SU-DHL-6 (cell line): ENCODE data around the gene RAD51D.

ENCODE experiments used
- H2AFZ ChIP-seq: fragments of 200-600 bp; sonication (generic); 2 replicates; pipeline ENCODE4 v1.6.1; 2014; ENCODE audit warnings: low read depth, mild to moderate bottlenecking, moderate library complexity, mixed read lengths, antibody characterized with exemption, low read length; ENCODE audit not compliant: severe bottlenecking
- H3F3A ChIP-seq: fragments of 200-600 bp; shearing (Covaris generic); 2 replicates; pipeline ENCODE4 v1.6.0; 2016; ENCODE audit warnings: antibody characterized with exemption, mild to moderate bottlenecking; ENCODE audit not compliant: insufficient read depth
- H3K27ac ChIP-seq: fragments of 200-600 bp; sonication (generic); 2 replicates; pipeline ENCODE4 v1.5.1; 2016; ENCODE audit warnings: low read depth, mild to moderate bottlenecking, low read length, moderate library complexity, mixed read lengths
- H3K27me3 ChIP-seq: fragments of 200-600 bp; sonication (generic), shearing (Covaris generic); 2 replicates; pipeline ENCODE4 v1.6.0; 2014; ENCODE audit warnings: mild to moderate bottlenecking, low read length
- H3K36me3 ChIP-seq: fragments of 200-600 bp; sonication (generic); 2 replicates; pipeline ENCODE4 v1.6.1; 2014; ENCODE audit warnings: mild to moderate bottlenecking, low read length, mixed read lengths
- H3K4me2 ChIP-seq: fragments of 300-600, 200-600 bp; shearing (Covaris generic), sonication (generic); 2 replicates; pipeline ENCODE4 v1.6.0; 2014; ENCODE audit warnings: low read length, low read depth, mild to moderate bottlenecking; ENCODE audit not compliant: poor library complexity, severe bottlenecking
- H3K4me3 ChIP-seq: fragments of 200-600 bp; sonication (generic); 2 replicates; pipeline ENCODE4 v1.5.1; 2014; ENCODE audit warnings: antibody characterized with exemption, low read length, mild to moderate bottlenecking, mixed read lengths; ENCODE audit not compliant: insufficient read depth, poor library complexity, severe bottlenecking
- H3K79me2 ChIP-seq: fragments of 200-600 bp; sonication (generic); 2 replicates; pipeline ENCODE4 v1.6.1; 2014; ENCODE audit warnings: mild to moderate bottlenecking, low read length, moderate library complexity; ENCODE audit not compliant: insufficient read depth
- H3K9ac ChIP-seq: fragments of 200-600 bp; sonication (generic); 2 replicates; pipeline ENCODE4 v1.7.0; 2014; ENCODE audit warnings: mild to moderate bottlenecking, low read length
- H3K9me2 ChIP-seq: fragments of 200-600 bp; sonication (generic); replicated peaks from 2 replicates; pipeline ENCODE4 v1.6.1; 2014; ENCODE audit warnings: low read length; ENCODE audit not compliant: insufficient read depth
- H3K9me3 ChIP-seq: fragments of 200-600 bp; sonication (generic); 2 replicates; pipeline ENCODE4 v1.6.1; 2014; ENCODE audit warnings: low read length, mixed read lengths; ENCODE audit not compliant: insufficient read depth
- H4K20me1 ChIP-seq: fragments of 200-600 bp; sonication (generic); 2 replicates; pipeline ENCODE4 v1.6.1; 2014; ENCODE audit warnings: low read depth, mild to moderate bottlenecking, antibody characterized with exemption, low read length, moderate library complexity, mixed read lengths
- EZH2phosphoT487 ChIP-seq: fragments of 200-600 bp; sonication (generic), shearing (Covaris generic); conservative IDR thresholded peaks from 2 replicates; pipeline ENCODE4 v1.6.1; 2018; ENCODE audit warnings: mild to moderate bottlenecking, antibody characterized with exemption, low read length, moderate library complexity, mixed read lengths
- TF ChIP-seq, protein P1 (sequence below): fragments of 200-600 bp; sonication (generic); IDR thresholded peaks from one replicate; pipeline ENCODE4 v1.5.1; 2017; ENCODE audit warnings: antibody characterized with exemption, mild to moderate bottlenecking, low read length, moderate library complexity; ENCODE audit not compliant: insufficient read depth, poor library complexity, severe bottlenecking

RAD51D gene

DNA sequence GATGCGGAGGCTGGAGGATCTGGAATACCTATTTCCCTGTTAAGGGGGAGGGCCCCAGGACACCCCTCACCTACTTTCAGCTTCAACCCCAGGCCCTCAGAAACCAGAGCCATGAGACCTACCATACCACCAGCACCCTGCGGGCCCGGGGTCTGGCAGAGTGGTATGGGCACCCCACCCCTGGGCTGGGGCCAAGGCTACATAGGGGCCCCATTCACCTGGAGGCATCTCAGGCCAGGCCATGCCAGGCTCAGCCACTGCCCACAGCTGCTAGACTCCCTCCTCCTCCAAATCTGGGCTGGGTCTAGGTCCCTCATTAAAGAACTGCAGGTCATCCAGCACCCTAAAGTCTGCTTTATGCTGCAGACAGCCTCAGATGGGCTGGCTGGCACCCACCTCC, 10.7 kb upstream of the RAD51D start:
- no peaks in the 10 kb centered on the region for H3K27me3 ChIP-seq
- no peak overlapping the region for H3K9ac ChIP-seq
- TF ChIP-seq EZH2phosphoT487 = no peak
- TF ChIP-seq, protein P1, sequence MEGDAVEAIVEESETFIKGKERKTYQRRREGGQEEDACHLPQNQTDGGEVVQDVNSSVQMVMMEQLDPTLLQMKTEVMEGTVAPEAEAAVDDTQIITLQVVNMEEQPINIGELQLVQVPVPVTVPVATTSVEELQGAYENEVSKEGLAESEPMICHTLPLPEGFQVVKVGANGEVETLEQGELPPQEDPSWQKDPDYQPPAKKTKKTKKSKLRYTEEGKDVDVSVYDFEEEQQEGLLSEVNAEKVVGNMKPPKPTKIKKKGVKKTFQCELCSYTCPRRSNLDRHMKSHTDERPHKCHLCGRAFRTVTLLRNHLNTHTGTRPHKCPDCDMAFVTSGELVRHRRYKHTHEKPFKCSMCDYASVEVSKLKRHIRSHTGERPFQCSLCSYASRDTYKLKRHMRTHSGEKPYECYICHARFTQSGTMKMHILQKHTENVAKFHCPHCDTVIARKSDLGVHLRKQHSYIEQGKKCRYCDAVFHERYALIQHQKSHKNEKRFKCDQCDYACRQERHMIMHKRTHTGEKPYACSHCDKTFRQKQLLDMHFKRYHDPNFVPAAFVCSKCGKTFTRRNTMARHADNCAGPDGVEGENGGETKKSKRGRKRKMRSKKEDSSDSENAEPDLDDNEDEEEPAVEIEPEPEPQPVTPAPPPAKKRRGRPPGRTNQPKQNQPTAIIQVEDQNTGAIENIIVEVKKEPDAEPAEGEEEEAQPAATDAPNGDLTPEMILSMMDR = no peak
- no peak overlapping the region for H3K4me2 ChIP-seq
- H3K9me2 ChIP-seq = no peaks in the 10 kb centered on the region
- no peaks in the 10 kb centered on the region for H4K20me1 ChIP-seq
- no peak overlapping the region for H2AFZ ChIP-seq
- no peak overlapping the region for H3K4me3 ChIP-seq
- no peaks in the 10 kb centered on the region for H3K79me2 ChIP-seq
- H3F3A ChIP-seq = no peaks in the 10 kb centered on the region; the same call in 1 of the 2 replicates
- H3K36me3 ChIP-seq = no peaks in the 10 kb centered on the region; the same call in 1 of the 2 replicates
- H3K9me3 ChIP-seq = no peaks in the 10 kb centered on the region
- H3K27ac ChIP-seq = no peak overlapping the region

DNA sequence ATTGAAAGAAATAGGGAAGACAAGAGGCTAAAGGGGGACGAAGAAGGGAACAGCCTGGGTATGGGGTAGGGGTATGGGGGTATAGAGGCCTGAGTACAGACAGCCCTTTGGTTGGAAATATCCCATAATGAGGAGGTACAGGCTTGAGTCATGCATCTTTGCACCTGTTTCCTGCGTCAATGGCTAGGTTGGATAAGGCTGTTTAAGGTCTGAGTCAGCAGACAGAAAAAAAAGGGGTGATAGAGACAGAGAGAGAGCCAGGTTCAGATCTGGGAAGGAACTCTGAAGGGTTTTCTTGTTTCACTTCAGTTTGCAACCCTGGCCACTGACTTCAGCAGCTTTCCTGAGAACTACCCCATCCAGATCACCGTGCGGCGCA, 10.3 kb upstream of the RAD51D start:
- no peak for TF ChIP-seq EZH2phosphoT487
- TF ChIP-seq, protein P1 = no peak
- no peak overlapping the region for H3K9ac ChIP-seq
- no peak overlapping the region for H2AFZ ChIP-seq
- H3K27ac ChIP-seq = no peak overlapping the region
- H3F3A ChIP-seq = no peaks in the 10 kb centered on the region; the same call in 1 of the 2 replicates
- no peak overlapping the region for H3K4me2 ChIP-seq
- H3K4me3 ChIP-seq = no peak overlapping the region
- H3K27me3 ChIP-seq = no peaks in the 10 kb centered on the region
- H3K9me2 ChIP-seq = no peaks in the 10 kb centered on the region
- no peaks in the 10 kb centered on the region; the same call in 1 of the 2 replicates for H3K36me3 ChIP-seq
- H3K79me2 ChIP-seq = no peaks in the 10 kb centered on the region
- no peaks in the 10 kb centered on the region for H3K9me3 ChIP-seq
- H4K20me1 ChIP-seq = no peaks in the 10 kb centered on the region

DNA sequence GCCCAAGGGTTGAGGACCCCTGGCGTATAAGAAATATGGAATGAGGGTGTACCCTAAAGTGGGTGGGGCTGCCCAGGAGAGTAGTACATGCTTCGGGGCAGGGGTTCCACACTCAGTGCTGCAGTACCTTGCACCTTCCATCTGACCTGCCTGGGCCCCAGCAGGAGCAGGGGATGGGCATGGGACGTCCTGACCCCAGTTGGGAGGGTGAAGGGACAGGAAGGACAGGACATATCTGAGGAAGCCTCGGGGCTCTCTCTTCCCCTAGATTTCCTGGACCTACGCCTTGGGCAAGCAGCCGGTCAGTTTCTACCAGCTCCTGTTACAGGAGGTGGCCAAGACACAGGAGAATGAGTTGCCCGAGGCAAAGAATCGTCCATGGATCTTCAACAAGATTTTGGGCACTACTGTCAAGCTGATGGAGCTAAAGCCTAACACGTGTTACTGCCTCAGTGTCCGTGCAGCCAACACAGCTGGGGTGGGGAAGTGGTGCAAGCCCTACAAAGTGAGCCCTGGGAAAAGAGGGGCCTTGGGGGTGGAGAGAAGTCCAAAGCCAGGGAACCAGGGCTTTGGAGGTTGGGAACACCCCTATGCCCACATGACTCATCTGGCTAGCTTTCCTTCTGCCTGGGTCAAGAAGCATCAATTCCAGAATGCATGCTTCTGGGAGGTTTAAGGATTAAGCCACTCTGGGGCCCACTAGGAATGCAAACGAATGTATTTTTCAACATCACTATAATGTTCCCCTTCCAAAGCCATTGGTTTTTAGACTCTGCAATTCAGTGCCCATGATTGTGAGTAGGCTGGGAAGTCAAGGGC, 9.7 kb upstream of the RAD51D start:
- TF ChIP-seq EZH2phosphoT487 = no peak
- TF ChIP-seq, protein P1 = no peak
- Histone ChIP-seq H3K9me3 (no peaks in the 10 kb centered on the region), H3K9ac (no peak overlapping the region), H3K4me2 (no peak overlapping the region), H2AFZ (no peak overlapping the region), H3K4me3 (no peak overlapping the region), H3K27ac (no peak overlapping the region), H4K20me1 (no peaks in the 10 kb centered on the region), H3F3A (no peaks in the 10 kb centered on the region; the same call in 1 of the 2 replicates), H3K36me3 (no peaks in the 10 kb centered on the region; the same call in 1 of the 2 replicates), H3K9me2 (no peaks in the 10 kb centered on the region), H3K79me2 (no peaks in the 10 kb centered on the region), H3K27me3 (no peaks in the 10 kb centered on the region)
